SU-DHL-6 (cell line): ENCODE data around the gene CYLD.

Experiments
- H2AFZ ChIP-seq: fragments of 200-600 bp; sonication (generic); 2 replicates; pipeline ENCODE4 v1.6.1; 2014; ENCODE audit warnings: low read depth, mild to moderate bottlenecking, moderate library complexity, mixed read lengths, antibody characterized with exemption, low read length; ENCODE audit not compliant: severe bottlenecking
- H3F3A ChIP-seq: fragments of 200-600 bp; shearing (Covaris generic); 2 replicates; pipeline ENCODE4 v1.6.0; 2016; ENCODE audit warnings: antibody characterized with exemption, mild to moderate bottlenecking; ENCODE audit not compliant: insufficient read depth
- H3K27ac ChIP-seq: fragments of 200-600 bp; sonication (generic); 2 replicates; pipeline ENCODE4 v1.5.1; 2016; ENCODE audit warnings: low read depth, mild to moderate bottlenecking, low read length, moderate library complexity, mixed read lengths
- H3K27me3 ChIP-seq: fragments of 200-600 bp; sonication (generic), shearing (Covaris generic); 2 replicates; pipeline ENCODE4 v1.6.0; 2014; ENCODE audit warnings: mild to moderate bottlenecking, low read length
- H3K36me3 ChIP-seq: fragments of 200-600 bp; sonication (generic); 2 replicates; pipeline ENCODE4 v1.6.1; 2014; ENCODE audit warnings: mild to moderate bottlenecking, low read length, mixed read lengths
- H3K4me2 ChIP-seq: fragments of 300-600, 200-600 bp; shearing (Covaris generic), sonication (generic); 2 replicates; pipeline ENCODE4 v1.6.0; 2014; ENCODE audit warnings: low read length, low read depth, mild to moderate bottlenecking; ENCODE audit not compliant: poor library complexity, severe bottlenecking
- H3K4me3 ChIP-seq: fragments of 200-600 bp; sonication (generic); 2 replicates; pipeline ENCODE4 v1.5.1; 2014; ENCODE audit warnings: antibody characterized with exemption, low read length, mild to moderate bottlenecking, mixed read lengths; ENCODE audit not compliant: insufficient read depth, poor library complexity, severe bottlenecking
- H3K79me2 ChIP-seq: fragments of 200-600 bp; sonication (generic); 2 replicates; pipeline ENCODE4 v1.6.1; 2014; ENCODE audit warnings: mild to moderate bottlenecking, low read length, moderate library complexity; ENCODE audit not compliant: insufficient read depth
- H3K9ac ChIP-seq: fragments of 200-600 bp; sonication (generic); 2 replicates; pipeline ENCODE4 v1.7.0; 2014; ENCODE audit warnings: mild to moderate bottlenecking, low read length
- H3K9me2 ChIP-seq: fragments of 200-600 bp; sonication (generic); replicated peaks from 2 replicates; pipeline ENCODE4 v1.6.1; 2014; ENCODE audit warnings: low read length; ENCODE audit not compliant: insufficient read depth
- H3K9me3 ChIP-seq: fragments of 200-600 bp; sonication (generic); 2 replicates; pipeline ENCODE4 v1.6.1; 2014; ENCODE audit warnings: low read length, mixed read lengths; ENCODE audit not compliant: insufficient read depth
- H4K20me1 ChIP-seq: fragments of 200-600 bp; sonication (generic); 2 replicates; pipeline ENCODE4 v1.6.1; 2014; ENCODE audit warnings: low read depth, mild to moderate bottlenecking, antibody characterized with exemption, low read length, moderate library complexity, mixed read lengths
- CTCF ChIP-seq: fragments of 200-600 bp; sonication (generic); IDR thresholded peaks from one replicate; pipeline ENCODE4 v1.5.1; 2017; ENCODE audit warnings: antibody characterized with exemption, mild to moderate bottlenecking, low read length, moderate library complexity; ENCODE audit not compliant: insufficient read depth, poor library complexity, severe bottlenecking
- EZH2phosphoT487 ChIP-seq: fragments of 200-600 bp; sonication (generic), shearing (Covaris generic); conservative IDR thresholded peaks from 2 replicates; pipeline ENCODE4 v1.6.1; 2018; ENCODE audit warnings: mild to moderate bottlenecking, antibody characterized with exemption, low read length, moderate library complexity, mixed read lengths

Gene CYLD

GRCh38 chr16:50719401-50720337, 22.2 kb upstream of the CYLD start:
- Histone ChIP-seq H3F3A (no peaks in the 10 kb centered on the region), H4K20me1 (no peaks in the 10 kb centered on the region), H3K4me3 (no peak overlapping the region), H3K9me3 (peaks cover 9% of the 10 kb centered on the region; the same call in 1 of the 2 replicates), H2AFZ (no peak overlapping the region), H3K79me2 (no peaks in the 10 kb centered on the region), H3K4me2 (no peak overlapping the region), H3K9ac (no peak overlapping the region), H3K9me2 (no peaks in the 10 kb centered on the region), H3K36me3 (no peaks in the 10 kb centered on the region), H3K27ac (no peak overlapping the region), H3K27me3 (no peaks in the 10 kb centered on the region)
- TF ChIP-seq EZH2phosphoT487: no peak
- TF ChIP-seq CTCF: no peak

GRCh38 chr16:50721549-50722404, 20.1 kb upstream of the CYLD start:
- Histone ChIP-seq H3K27ac (no peak overlapping the region), H3K4me2 (no peak overlapping the region), H3K9me3 (peaks cover 9% of the 10 kb centered on the region; the same call in 1 of the 2 replicates), H3K9ac (no peak overlapping the region), H2AFZ (no peak overlapping the region), H3F3A (no peaks in the 10 kb centered on the region), H3K36me3 (no peaks in the 10 kb centered on the region), H3K4me3 (no peak overlapping the region), H3K9me2 (no peaks in the 10 kb centered on the region), H3K79me2 (no peaks in the 10 kb centered on the region), H4K20me1 (no peaks in the 10 kb centered on the region), H3K27me3 (no peaks in the 10 kb centered on the region)
- TF ChIP-seq EZH2phosphoT487: no peak
- no peak for TF ChIP-seq CTCF

- TF ChIP-seq EZH2phosphoT487: no peak
- TF ChIP-seq CTCF: no peak
- H3K4me2 ChIP-seq: no peak overlapping the region
- no peaks in the 10 kb centered on the region for H3K9me2 ChIP-seq
- H3K27ac ChIP-seq: no peak overlapping the region
- H3K9ac ChIP-seq: no peak overlapping the region
- no peaks in the 10 kb centered on the region for H3K36me3 ChIP-seq
- no peaks in the 10 kb centered on the region for H3F3A ChIP-seq
- no peaks in the 10 kb centered on the region for H4K20me1 ChIP-seq
- no peak overlapping the region for H2AFZ ChIP-seq
- no peaks in the 10 kb centered on the region for H3K27me3 ChIP-seq
- H3K4me3 ChIP-seq: no peak overlapping the region
- H3K9me3 ChIP-seq: peaks cover 9% of the 10 kb centered on the region; the same call in 1 of the 2 replicates
- no peaks in the 10 kb centered on the region for H3K79me2 ChIP-seq
Measured at GRCh38 chr16:50722405-50722737, 19.5 kb upstream of the CYLD start.
